ENCODE results near the gene ZNF276.
"Not testable (repeated sequence)": the region's sequence is repeated elsewhere in the genome, so short reads cannot be mapped to it uniquely, and the experiment has no call there.

The ZNF276 gene

GRCh38 chr16:89696670-89697128 is 24.6 kb upstream of the ZNF276 start:
- DNase-seq, result no peak

- DNase-seq, result no peak
These were observed 24.1 kb upstream of the ZNF276 start for GRCh38 chr16:89697161-89697615.

GRCh38 chr16:89697616-89698331 is 23.6 kb upstream of the ZNF276 start:
- DNase-seq, result no peak

- DNase-seq, result not testable (repeated sequence)
These were observed 22.6 kb upstream of the ZNF276 start for GRCh38 chr16:89698717-89699116.

DNA sequence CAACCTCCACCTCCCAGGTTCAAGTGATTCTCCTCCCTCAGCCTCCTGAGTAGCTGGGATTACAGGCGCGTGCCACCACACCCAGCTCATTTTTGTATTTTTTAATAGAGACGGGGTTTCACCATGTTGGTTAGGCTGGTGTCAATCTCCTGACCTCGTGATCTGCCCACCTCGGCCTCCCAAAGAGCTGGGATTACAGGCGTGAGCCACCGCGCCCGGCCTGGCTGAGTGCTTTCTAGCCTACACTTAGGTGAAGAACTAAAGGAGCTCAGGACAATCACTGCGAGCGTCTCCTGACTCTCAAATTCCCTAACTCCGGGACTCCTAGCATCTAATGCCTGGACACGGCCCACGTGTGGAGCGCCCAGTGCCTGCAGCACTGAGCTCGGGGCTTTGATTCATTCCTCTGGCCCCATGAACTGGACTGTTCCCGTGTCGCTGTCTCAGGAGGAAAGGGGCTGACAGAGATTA is 21.7 kb upstream of the ZNF276 start:
- not testable (repeated sequence) for DNase-seq

DNA sequence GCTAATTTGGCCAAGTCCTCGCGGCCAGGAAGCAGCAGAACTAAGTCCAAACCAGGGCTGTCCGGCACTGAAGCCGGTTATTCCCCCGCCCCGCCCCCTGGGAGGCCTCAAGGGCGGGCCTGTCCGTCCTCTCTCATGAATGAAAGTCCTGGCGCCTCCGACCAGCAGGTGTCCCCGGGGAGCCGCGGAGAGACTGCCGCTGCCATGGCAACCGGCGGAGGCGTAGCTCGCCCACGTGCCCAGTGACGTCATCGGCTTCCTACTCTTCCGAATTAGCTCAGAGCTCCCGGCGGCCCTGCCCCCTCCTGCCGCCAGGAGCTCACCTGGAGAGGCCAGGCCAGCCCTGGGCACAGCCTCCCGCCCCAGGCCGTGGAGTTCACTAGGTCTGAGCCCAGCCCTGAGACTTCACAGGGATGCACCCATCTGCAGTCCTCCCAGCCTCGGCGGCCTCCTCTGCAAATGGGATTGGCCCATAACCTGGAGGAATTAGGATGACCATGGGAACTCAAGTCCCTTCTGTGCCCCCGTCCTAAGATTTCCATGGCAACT is 21.2 kb upstream of the ZNF276 start:
- peak; percentile 98 for DNase-seq

DNA sequence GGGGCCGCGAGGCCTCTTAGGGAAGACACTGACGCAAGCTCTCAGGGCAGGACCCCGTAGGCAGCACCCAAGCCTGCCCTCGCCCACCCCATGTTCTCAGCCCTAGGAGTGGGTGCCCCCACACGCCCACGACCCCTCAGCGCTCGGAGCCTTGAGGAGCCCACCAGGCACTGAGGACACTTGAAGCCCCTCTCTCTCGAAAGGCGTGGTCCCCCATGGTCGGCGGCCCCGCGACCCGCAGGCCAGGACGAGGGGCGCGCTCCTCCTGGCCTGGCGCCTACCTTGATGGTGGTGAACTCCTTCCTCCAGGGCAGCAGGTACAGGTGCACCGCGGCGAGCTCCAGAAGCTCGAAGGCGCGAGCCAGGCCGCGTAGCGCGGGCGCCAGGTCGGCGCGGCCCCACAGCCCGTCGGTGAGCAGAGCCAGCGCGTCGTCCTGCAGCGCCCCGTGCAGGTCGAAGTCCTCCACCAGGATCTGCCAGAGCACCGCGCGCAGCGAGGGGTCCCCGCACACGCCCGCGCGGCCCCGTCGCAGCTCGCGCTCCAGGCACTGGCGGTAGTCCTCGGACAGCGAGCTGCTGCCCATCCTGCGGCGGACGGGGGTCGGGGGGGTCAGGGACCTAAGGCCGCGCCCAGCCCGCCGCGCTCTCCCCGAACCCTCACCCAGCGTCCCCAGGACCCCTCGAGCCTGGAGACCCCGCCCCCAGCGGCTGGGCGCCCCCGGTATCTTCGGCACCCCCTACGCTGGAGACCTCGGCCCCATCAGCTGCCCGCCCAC is 20.5 kb upstream of the ZNF276 start:
- DNase-seq, result no peak

GRCh38 chr16:89701425-89702406 is 19.6 kb upstream of the ZNF276 start, which contains the start of gene SPATA2L:
TSS of gene SPATA2L (minus strand) at chr16:89701705. CDS start at chr16:89701232, 473 bp downstream.
- DNase-seq, result peak; percentile 97

- DNase-seq, result no peak
These were observed 17.1 kb upstream of the ZNF276 start for GRCh38 chr16:89704281-89704680.

DNA sequence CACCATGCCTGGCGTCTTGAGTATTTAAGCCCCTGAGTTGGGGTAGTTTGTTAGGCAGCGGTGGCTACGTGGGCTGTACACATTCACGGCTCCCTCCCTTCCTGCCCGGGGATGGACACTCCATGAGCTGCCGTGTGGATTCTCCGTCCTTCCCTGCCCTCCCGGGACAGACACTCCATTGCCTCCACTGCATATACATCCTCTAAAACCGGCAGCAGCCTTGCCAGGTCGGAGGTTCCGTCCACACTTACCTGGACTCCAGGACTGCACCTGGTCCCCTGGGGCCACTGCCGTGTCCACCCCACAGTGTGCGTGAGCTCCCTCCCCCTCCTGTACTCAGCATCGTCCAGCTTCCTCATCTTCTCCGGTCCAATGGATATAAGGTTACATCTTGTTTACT is 16.3 kb upstream of the ZNF276 start:
- no peak for DNase-seq

DNA sequence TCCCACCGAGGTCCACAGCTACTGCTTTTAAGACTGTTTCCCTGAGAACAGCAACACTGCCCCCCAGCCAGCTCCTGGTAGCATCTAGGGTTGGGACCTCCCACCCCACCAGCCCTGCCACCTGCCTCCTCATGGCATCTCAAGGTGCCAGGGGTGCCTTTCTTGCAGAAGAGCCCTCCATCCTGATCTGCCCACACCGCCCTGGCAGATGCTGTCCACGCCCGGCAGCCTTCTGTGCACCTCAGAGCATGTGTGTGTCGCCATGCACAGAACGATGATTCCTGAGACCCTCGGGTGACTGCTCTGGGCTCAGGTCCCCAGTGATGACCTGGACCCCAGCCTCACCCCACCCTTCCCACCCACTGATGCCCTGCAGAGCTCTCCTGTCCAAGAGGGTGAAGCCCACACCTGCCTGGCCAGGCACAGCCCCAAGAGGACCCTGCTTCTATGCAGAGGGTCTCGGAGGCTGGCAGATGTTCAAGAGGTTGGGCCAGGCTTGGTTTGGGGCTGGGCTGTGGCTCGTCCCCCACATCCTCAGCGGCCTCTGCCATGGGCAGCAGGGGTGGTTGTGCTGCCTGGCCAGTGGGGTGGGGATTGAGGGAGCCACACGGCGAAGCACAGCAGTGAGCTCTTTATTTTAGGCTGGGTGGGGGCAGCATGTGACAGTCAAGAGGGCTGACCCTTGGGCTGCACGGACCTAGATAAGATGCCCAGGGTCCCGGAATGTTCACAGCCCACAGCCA is 14.6 kb upstream of the ZNF276 start:
- no peak for DNase-seq

DNA sequence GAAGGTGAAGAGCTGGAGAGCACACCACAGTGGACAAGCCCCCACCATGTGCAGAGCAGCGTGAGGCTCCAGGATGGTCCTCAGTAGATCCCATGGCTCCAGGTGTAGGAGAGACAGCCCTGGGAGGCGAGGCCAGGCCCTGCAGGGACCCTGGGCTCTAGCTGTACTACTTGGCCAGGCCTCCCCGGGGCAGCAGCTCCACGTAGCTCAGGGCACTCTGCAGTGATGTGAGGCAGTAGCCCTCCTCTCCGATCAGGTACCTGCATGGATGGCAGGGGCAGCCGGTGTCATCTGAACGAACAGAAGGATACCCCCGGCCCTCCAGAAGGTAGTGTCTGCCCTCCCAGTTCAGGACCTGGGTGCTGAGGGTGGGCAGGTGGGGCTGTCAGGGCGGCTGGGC is 13.6 kb upstream of the ZNF276 start:
- DNase-seq, result no peak

- no peak for DNase-seq
These were observed 12.8 kb upstream of the ZNF276 start for GRCh38 chr16:89708481-89708931.

GRCh38 chr16:89709166-89709565 is 12.2 kb upstream of the ZNF276 start:
- no peak for DNase-seq

- no peak for DNase-seq
These were observed 11.5 kb upstream of the ZNF276 start for GRCh38 chr16:89709716-89710432.

DNA sequence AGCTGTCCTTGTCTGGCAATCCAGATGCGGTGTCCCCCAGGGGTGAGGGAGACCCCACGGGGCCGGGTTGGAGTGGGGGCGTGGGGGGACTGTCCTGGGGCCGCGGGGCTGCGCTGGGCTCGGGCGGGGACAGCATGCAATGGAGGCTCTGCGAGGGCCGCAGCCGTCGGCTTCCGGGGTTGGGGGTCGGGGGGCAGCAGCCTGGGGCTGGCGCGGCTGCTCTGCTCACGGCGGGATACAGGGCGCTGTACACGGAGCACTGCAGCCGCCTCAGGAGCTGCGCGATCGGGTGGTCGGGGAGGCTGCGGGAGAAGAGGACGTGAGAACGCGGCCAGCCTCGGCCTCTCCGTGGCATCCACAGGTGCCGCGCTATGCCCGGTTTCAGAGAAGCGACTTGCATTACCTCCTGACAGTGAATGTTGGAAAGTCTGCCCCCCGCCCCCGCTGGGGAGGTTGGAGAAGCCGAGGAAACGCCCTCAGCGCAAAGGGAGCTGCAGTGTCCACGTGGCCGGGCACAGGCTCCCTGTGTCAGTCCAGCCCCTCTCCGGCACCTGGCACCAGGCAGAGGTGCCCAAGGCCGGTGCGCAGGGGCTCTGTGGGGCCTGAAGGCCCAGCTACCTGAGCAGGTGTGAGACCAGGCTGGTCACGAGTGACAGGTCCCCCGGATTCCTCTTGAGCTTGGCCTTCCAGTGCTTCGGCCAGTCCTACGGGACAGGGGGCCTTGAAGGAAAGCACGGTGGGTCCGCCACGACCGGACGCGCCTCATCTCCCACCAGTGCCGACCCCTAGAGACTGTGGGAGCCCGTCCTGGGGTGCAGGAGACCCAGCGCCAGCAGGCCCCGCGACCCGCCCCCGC is 10.4 kb upstream of the ZNF276 start:
- no peak for DNase-seq

DNA sequence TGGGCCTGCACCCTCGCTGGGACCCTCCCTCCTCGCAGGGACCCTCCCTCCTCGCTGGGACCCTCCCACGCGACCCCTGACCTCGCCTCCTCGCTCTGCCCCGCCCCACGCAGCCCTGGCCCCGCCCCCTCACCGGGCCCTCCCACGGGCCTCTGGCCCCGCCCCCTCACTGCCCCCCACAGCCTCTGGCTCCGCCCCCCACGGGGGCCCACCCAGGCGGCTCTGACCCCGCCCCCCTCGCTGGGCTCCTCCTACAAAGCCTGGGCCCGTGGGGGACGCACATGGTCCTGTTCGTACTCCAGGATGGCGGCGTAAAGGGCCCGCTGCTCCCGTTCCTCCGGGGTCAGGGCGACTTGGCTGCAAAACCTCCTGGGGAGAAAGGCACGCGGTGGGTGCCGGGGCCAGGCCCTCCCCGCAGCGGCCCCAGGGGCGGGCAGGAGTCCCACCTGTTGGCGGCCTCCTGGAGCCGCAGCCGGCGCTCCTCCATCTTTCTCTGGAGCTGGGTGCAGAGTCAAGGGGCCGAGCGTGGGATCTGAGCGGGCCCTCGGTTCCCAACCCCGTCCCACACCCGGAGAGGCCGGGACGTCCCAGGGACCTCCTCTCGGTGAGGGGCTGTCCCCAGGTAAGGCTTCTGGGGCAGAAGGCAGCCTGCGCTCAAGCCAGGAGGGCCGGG is 9.6 kb upstream of the ZNF276 start:
- peak; percentile 58 for DNase-seq

DNA sequence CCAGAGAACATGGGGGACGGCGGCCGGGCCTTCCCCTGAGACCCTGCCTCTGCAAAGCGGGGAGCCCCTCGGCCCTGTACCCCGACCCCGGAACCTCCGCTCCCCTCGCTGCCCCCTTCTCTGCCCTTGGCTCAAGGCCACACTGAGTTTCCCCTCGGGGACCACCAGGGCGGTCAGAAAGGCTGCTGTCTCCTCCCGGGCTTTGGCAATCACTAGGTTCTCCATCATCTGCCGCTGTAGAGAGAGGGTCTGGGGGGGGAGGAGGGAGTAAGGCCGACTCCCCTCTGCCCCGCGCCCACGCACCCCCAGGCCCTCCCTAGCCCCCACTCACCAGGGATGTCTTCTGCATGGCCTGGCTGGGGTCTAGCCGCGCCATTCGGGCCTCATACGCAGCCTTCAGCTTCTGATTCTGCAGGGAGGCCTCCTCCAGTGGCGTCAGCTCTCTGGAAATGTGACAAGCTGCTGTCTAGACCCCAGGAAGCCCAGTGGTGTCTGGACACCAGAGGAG is 9.0 kb upstream of the ZNF276 start:
- DNase-seq, result no peak

- DNase-seq, result no peak
These were observed 4.8 kb upstream of the ZNF276 start for GRCh38 chr16:89716493-89716892.
